ENCODE results near the gene SLC49A4.
A peak's percentile ranks its signal among the peaks of the same experiment; 100 is the strongest.

Gene SLC49A4

GRCh38 chr3:122794483-122794778, 438 bp upstream of the SLC49A4 start:
- H3K9me3 ChIP-seq = no peaks in the 10 kb centered on the region
- DNase-seq = no peak
- no peaks in the 10 kb centered on the region; the same call in 1 of the 2 replicates for H3K4me1 ChIP-seq
- no peak for TF ChIP-seq CTCF (IDR thresholded peaks at IDR 0.05; ENCODE audit: low read depth, low read length)
- no peaks in the 10 kb centered on the region for H3K36me3 ChIP-seq
- peak overlapping the region; percentile 69 for H3K4me3 ChIP-seq (ENCODE audit: low read depth, low read length)
- no peaks in the 10 kb centered on the region for H3K27me3 ChIP-seq

GRCh38 chr3:122795674-122796195, 866 bp downstream of the SLC49A4 start:
- H3K9me3 ChIP-seq = no peaks in the 10 kb centered on the region
- TF ChIP-seq CTCF (IDR thresholded peaks at IDR 0.05; ENCODE audit: low read depth, low read length) = no peak
- no peaks in the 10 kb centered on the region for H3K27me3 ChIP-seq
- no peaks in the 10 kb centered on the region; the same call in 1 of the 2 replicates for H3K4me1 ChIP-seq
- no peaks in the 10 kb centered on the region for H3K36me3 ChIP-seq
- H3K4me3 ChIP-seq (ENCODE audit: low read depth, low read length) = peak overlapping the region; percentile 69
- DNase-seq = no peak

- no peak for DNase-seq
- H3K27me3 ChIP-seq = no peaks in the 10 kb centered on the region
- H3K9me3 ChIP-seq = no peaks in the 10 kb centered on the region
- H3K4me1 ChIP-seq = no peaks in the 10 kb centered on the region; the same call in 1 of the 2 replicates
- no peak for TF ChIP-seq CTCF (IDR thresholded peaks at IDR 0.05; ENCODE audit: low read depth, low read length)
- H3K4me3 ChIP-seq (ENCODE audit: low read depth, low read length) = no peak overlapping the region
- no peaks in the 10 kb centered on the region; the same call in 1 of the 2 replicates for H3K36me3 ChIP-seq
Measured at GRCh38 chr3:122797291-122797690, 2.4 kb downstream of the SLC49A4 start.

GRCh38 chr3:122799322-122799721, 4.5 kb downstream of the SLC49A4 start:
- Histone ChIP-seq H3K27me3 (no peaks in the 10 kb centered on the region), H3K4me1 (no peaks in the 10 kb centered on the region; the same call in 1 of the 2 replicates), H3K9me3 (no peaks in the 10 kb centered on the region), H3K36me3 (no peaks in the 10 kb centered on the region; the same call in 1 of the 2 replicates), H3K4me3 (ENCODE audit: low read depth, low read length) (no peak overlapping the region)
- TF ChIP-seq CTCF (IDR thresholded peaks at IDR 0.05; ENCODE audit: low read depth, low read length) = no peak
- no peak for DNase-seq

GRCh38 chr3:122800031-122800430, 5.2 kb downstream of the SLC49A4 start:
- DNase-seq = no peak
- no peaks in the 10 kb centered on the region for H3K27me3 ChIP-seq
- H3K36me3 ChIP-seq = no peaks in the 10 kb centered on the region; the same call in 1 of the 2 replicates
- no peaks in the 10 kb centered on the region; the same call in 1 of the 2 replicates for H3K4me1 ChIP-seq
- no peaks in the 10 kb centered on the region for H3K9me3 ChIP-seq
- no peak overlapping the region for H3K4me3 ChIP-seq (ENCODE audit: low read depth, low read length)
- no peak for TF ChIP-seq CTCF (IDR thresholded peaks at IDR 0.05; ENCODE audit: low read depth, low read length)

- H3K4me1 ChIP-seq = no peaks in the 10 kb centered on the region; the same call in 1 of the 2 replicates
- no peak for DNase-seq
- no peaks in the 10 kb centered on the region for H3K9me3 ChIP-seq
- no peaks in the 10 kb centered on the region; the same call in 1 of the 2 replicates for H3K36me3 ChIP-seq
- TF ChIP-seq CTCF (IDR thresholded peaks at IDR 0.05; ENCODE audit: low read depth, low read length) = no peak
- H3K27me3 ChIP-seq = no peaks in the 10 kb centered on the region
- H3K4me3 ChIP-seq (ENCODE audit: low read depth, low read length) = no peak overlapping the region
Measured at GRCh38 chr3:122800706-122801237, 5.9 kb downstream of the SLC49A4 start.

All from BE2C (cell line).